IMR-90 (cell line): ENCODE results near the gene PRR27. TPM values are rescaled to one million over a fixed set of nuclear protein-coding genes. Genes with fewer than 3 reads are reported as not detected.

Source experiments
- ATAC-seq: fragments of 200-7000 bp; cut with Tn5 transposase; 2 replicates; pipeline ENCODE4 v1.9.1; 2020; ENCODE audit warnings: low read depth, mild to moderate bottlenecking, moderate library complexity
- BruUV-seq: library from RNA; stranded (reverse); fragments of 400-500 nt; replicated peaks from 2 replicates; lab custom pipeline; 2021; lab: Mats Ljungman, UMichigan
- CTCF ChIA-PET: fragments of 300-600 bp; formaldehyde crosslinking; extraction: SDS; loops from one replicate; lab custom pipeline; 2021; ENCODE audit warnings: antibody characterized with exemption; lab: Yijun Ruan, JAX
- POLR2A ChIA-PET: fragments of 300-600 bp; sonication (Branson Sonifier 250); formaldehyde crosslinking; loops from one replicate; lab custom pipeline; 2022; ENCODE audit warnings: antibody characterized with exemption; ENCODE audit not compliant: unreplicated experiment; lab: Charles Lee
- DNase-seq: peaks from one replicate; pipeline ENCODE4 v3.0.0; 2013
- H2AFZ ChIP-seq: replicated peaks from 2 replicates; pipeline ENCODE3; 2013; ENCODE audit warnings: low read length, mild to moderate bottlenecking; ENCODE audit not compliant: poor library complexity
- H2AK5ac ChIP-seq: 2 replicates; pipeline ENCODE4 v1.6.1; 2013; ENCODE audit warnings: low read depth, low read length, inconsistent platforms
- H2AK9ac ChIP-seq: replicated peaks from 2 replicates; pipeline ENCODE3; 2013; ENCODE audit warnings: mild to moderate bottlenecking, low read depth, low read length, moderate library complexity; ENCODE audit not compliant: poor library complexity
- H2BK120ac ChIP-seq: 2 replicates; pipeline ENCODE4 v1.6.1; 2013; ENCODE audit warnings: low read depth, low read length, inconsistent platforms
- H2BK15ac ChIP-seq: 3 replicates; pipeline ENCODE4 v1.6.1; 2013; ENCODE audit warnings: low read depth, low read length, inconsistent platforms
- H2BK20ac ChIP-seq: 2 replicates; pipeline ENCODE4 v1.6.1; 2013; ENCODE audit warnings: low read depth, mild to moderate bottlenecking, inconsistent platforms, low read length, moderate library complexity
- H2BK5ac ChIP-seq: 2 replicates; pipeline ENCODE4 v1.6.1; 2013; ENCODE audit warnings: mild to moderate bottlenecking, low read depth, low read length, inconsistent platforms; ENCODE audit not compliant: poor library complexity, severe bottlenecking
- H3K14ac ChIP-seq: replicated peaks from 2 replicates; pipeline ENCODE4 v1.6.1; 2013; ENCODE audit warnings: low read depth, low read length, inconsistent platforms
- H3K18ac ChIP-seq: 2 replicates; pipeline ENCODE4 v1.6.1; 2013; ENCODE audit warnings: low read depth, low read length, control low read depth
- H3K23ac ChIP-seq: 2 replicates; pipeline ENCODE4 v1.6.1; 2013; ENCODE audit warnings: low read depth, low read length, inconsistent platforms
- H3K27ac ChIP-seq: 2 replicates; pipeline ENCODE4 v1.5.1; 2013; ENCODE audit warnings: mild to moderate bottlenecking, control low read depth, low read length; ENCODE audit not compliant: insufficient read depth
- H3K27me3 ChIP-seq: 2 replicates; pipeline ENCODE4 v1.6.1; 2013; ENCODE audit warnings: low read length; ENCODE audit not compliant: control insufficient read depth, insufficient read depth
- H3K36me3 ChIP-seq: 2 replicates; pipeline ENCODE4 v1.6.1; 2013; ENCODE audit warnings: low read length, mixed read lengths; ENCODE audit not compliant: control insufficient read depth, insufficient read depth
- H3K4ac ChIP-seq: 2 replicates; pipeline ENCODE4 v1.6.1; 2013; ENCODE audit warnings: low read depth, low read length, inconsistent platforms
- H3K4me1 ChIP-seq: 2 replicates; pipeline ENCODE4 v1.6.1; 2013; ENCODE audit warnings: low read length, mixed read lengths; ENCODE audit not compliant: control insufficient read depth, insufficient read depth
- H3K4me2 ChIP-seq: 2 replicates; pipeline ENCODE4 v1.6.1; 2013; ENCODE audit warnings: low read depth, mild to moderate bottlenecking, control low read depth, low read length, moderate library complexity
- H3K4me3 ChIP-seq: 2 replicates; pipeline ENCODE4 v1.5.1; 2013; ENCODE audit warnings: low read depth, mild to moderate bottlenecking, control low read depth, low read length, moderate library complexity; ENCODE audit not compliant: insufficient read depth
- H3K56ac ChIP-seq: 2 replicates; pipeline ENCODE4 v1.6.1; 2013; ENCODE audit warnings: low read length, inconsistent platforms; ENCODE audit not compliant: insufficient read depth; ENCODE audit errors: extremely low read depth
- H3K79me1 ChIP-seq, 2 experiments: 2 replicates each; pipeline ENCODE4 v1.6.1; 2013; ENCODE audit warnings: low read length in 2 of 2, inconsistent platforms in 1 of 2, low read depth in 1 of 2
- H3K9ac ChIP-seq: 2 replicates; pipeline ENCODE4 v1.6.1; 2013; ENCODE audit warnings: low read depth, low read length, control low read depth
- H3K9me1 ChIP-seq: 2 replicates; pipeline ENCODE4 v1.6.1; 2013; ENCODE audit warnings: low read length, inconsistent platforms; ENCODE audit not compliant: insufficient read depth
- H3K9me3 ChIP-seq: 2 replicates; pipeline ENCODE4 v1.6.1; 2013; ENCODE audit warnings: low read length; ENCODE audit not compliant: control insufficient read depth, insufficient read depth
- H4K20me1 ChIP-seq: 2 replicates; pipeline ENCODE4 v1.6.1; 2013; ENCODE audit warnings: low read length, inconsistent platforms; ENCODE audit not compliant: insufficient read depth
- H4K5ac ChIP-seq: 2 replicates; pipeline ENCODE4 v1.6.1; 2013; ENCODE audit warnings: mild to moderate bottlenecking, low read depth, low read length, control low read depth
- H4K8ac ChIP-seq, 2 experiments: 2 replicates each; pipeline ENCODE4 v1.6.1; 2013; ENCODE audit warnings: low read depth in 2 of 2, low read length in 2 of 2, control low read depth in 1 of 2, inconsistent platforms in 1 of 2
- H4K91ac ChIP-seq: 2 replicates; pipeline ENCODE4 v1.6.1; 2013; ENCODE audit warnings: low read depth, low read length, inconsistent platforms; ENCODE audit not compliant: insufficient read depth
- BHLHE40 ChIP-seq: fragments of 150-350 bp; IDR thresholded peaks from 2 replicates; pipeline ENCODE4 v1.6.1; 2016; ENCODE audit warnings: mild to moderate bottlenecking, low read depth, low read length
- CEBPB ChIP-seq: IDR thresholded peaks from 2 replicates; pipeline ENCODE4 v1.6.1; 2012; ENCODE audit warnings: low read depth, low read length, improper control_type of control experiment
- CTCF ChIP-seq: conservative IDR thresholded peaks from 2 replicates; pipeline ENCODE4 v1.5.1; 2012; ENCODE audit warnings: mild to moderate bottlenecking, low read depth, low read length, improper control_type of control experiment
- FOS ChIP-seq: fragments of 150-350 bp; IDR thresholded peaks from 2 replicates; pipeline ENCODE4 v1.6.1; 2016; ENCODE audit warnings: low read depth, low read length
- MAFK ChIP-seq: IDR thresholded peaks from 2 replicates; pipeline ENCODE4 v1.6.1; 2012; ENCODE audit warnings: low read depth, low read length, improper control_type of control experiment
- MAZ ChIP-seq: IDR thresholded peaks from 2 replicates; pipeline ENCODE4 v1.6.1; 2012; ENCODE audit warnings: low read depth, mild to moderate bottlenecking, low read length, improper control_type of control experiment, moderate library complexity, borderline replicate concordance
- MXI1 ChIP-seq: IDR thresholded peaks from 2 replicates; pipeline ENCODE4 v1.6.1; 2012; ENCODE audit warnings: low read depth, mild to moderate bottlenecking, low read length, moderate library complexity, borderline replicate concordance
- NFE2L2 ChIP-seq: fragments of 150-350 bp; IDR thresholded peaks from 2 replicates; pipeline ENCODE4 v1.6.1; 2016; ENCODE audit warnings: low read depth, mild to moderate bottlenecking, low read length
- POLR2A ChIP-seq: IDR thresholded peaks from 2 replicates; pipeline ENCODE4 v1.6.1; 2012; ENCODE audit warnings: mild to moderate bottlenecking, low read depth, low read length
- RAD21 ChIP-seq: IDR thresholded peaks from 2 replicates; pipeline ENCODE4 v1.6.1; 2012; ENCODE audit warnings: low read length, improper control_type of control experiment
- RCOR1 ChIP-seq: IDR thresholded peaks from 2 replicates; pipeline ENCODE4 v1.6.1; 2012; ENCODE audit warnings: mild to moderate bottlenecking, low read length, improper control_type of control experiment; ENCODE audit not compliant: insufficient replicate concordance
- RFX5 ChIP-seq: IDR thresholded peaks from 2 replicates; pipeline ENCODE4 v1.8.0; 2012; ENCODE audit warnings: low read depth, mild to moderate bottlenecking, low read length, moderate library complexity
- USF2 ChIP-seq: fragments of 150-350 bp; IDR thresholded peaks from 2 replicates; pipeline ENCODE4 v1.6.1; 2017; ENCODE audit warnings: mild to moderate bottlenecking, antibody characterized with exemption, low read length, low read depth
- WGBS, 2 experiments: methylation state at CpG; one replicate each; pipeline versions ENCODE4 v1.1.5 to v1.1.7; 2013; ENCODE audit warnings: missing lambda C conversion rate in 2 of 2; ENCODE audit not compliant: insufficient read length in 1 of 2; ENCODE audit errors: extremely low coverage in 2 of 2; 5-methylcytosine and 5-hydroxymethylcytosine counted together
- dilution Hi-C: fragments of 300-500 bp; cut with HindIII; formaldehyde crosslinking; loops from one replicate; pipeline ENCODE4 v1.14.3; 2018; ENCODE audit warnings: low sequenced_read_pairs; ENCODE audit not compliant: unreplicated experiment
- in situ Hi-C: fragments of 300-500 bp; cut with MboI; formaldehyde crosslinking; loops from 3 replicates; pipeline ENCODE4 v1.14.3; 2019; ENCODE audit warnings: low sequenced_read_pairs, inconsistent platforms, mixed read lengths
- intact Hi-C: fragments of 100-400 bp; cut with micrococcal nuclease; formaldehyde crosslinking; loops from 2 replicates; pipeline ENCODE4 v1.10.0; 2022
- polyA plus RNA-seq, 3 experiments: library from polyadenylated mRNA; depleted of rRNA; stranded (reverse); fragments of >200 nt; gene quantifications; 2 replicates each; pipeline ENCODE4 v1.2.3, GENCODE V29; 2012; ENCODE audit warnings: low replicate concordance in 1 of 3
- total RNA-seq: library from RNA; depleted of rRNA; stranded (reverse); fragments of >200 nt; gene quantifications from 2 replicates; pipeline ENCODE4 v1.2.3, GENCODE V29; 2012
- TF ChIP-seq, protein P1 (sequence below): fragments of 150-350 bp; IDR thresholded peaks from 2 replicates; pipeline ENCODE4 v1.6.1; 2016; ENCODE audit warnings: low read depth, mild to moderate bottlenecking, low read length, moderate library complexity, borderline replicate concordance

The PRR27 gene
- total and polyA plus RNA-seq, 2 of the 4 experiments (the other 2 are of a cell fraction) = not detected

DNA sequence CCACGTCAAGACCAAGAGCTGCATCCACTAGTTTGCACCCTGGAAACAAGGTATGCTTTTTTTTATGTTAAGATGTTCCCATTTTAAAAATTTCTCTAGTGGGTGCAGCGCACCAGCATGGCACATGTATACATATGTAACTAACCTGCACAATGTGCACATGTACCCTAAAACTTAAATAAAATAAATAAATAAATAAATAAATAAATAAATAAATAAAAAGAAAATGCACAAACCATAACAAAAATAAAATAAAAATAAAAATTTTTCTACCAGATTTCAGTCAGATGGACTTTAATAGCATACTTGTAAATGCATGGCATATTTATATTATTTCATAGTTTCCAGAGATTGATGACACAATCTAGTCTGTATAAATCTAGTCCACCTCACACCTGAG lies 1.9 kb upstream of the PRR27 start:
- Histone ChIP-seq H2AFZ (no peak overlapping the region), H3K27ac (no peak overlapping the region), H3K4ac (no peak overlapping the region), H4K8ac (no peak overlapping the region), H4K91ac (no peak overlapping the region), H4K5ac (no peak overlapping the region), H3K79me1 (no peaks in the 10 kb centered on the region), H2BK120ac (no peak overlapping the region), H3K4me2 (no peak overlapping the region), H3K4me3 (no peak overlapping the region), H3K9me3 (no peaks in the 10 kb centered on the region), H3K23ac (no peak overlapping the region), H2AK5ac (no peak overlapping the region), H3K14ac (no peak overlapping the region), H2AK9ac (no peak overlapping the region), H3K18ac (no peak overlapping the region), H4K20me1 (no peaks in the 10 kb centered on the region), H3K36me3 (no peaks in the 10 kb centered on the region), H3K27me3 (no peaks in the 10 kb centered on the region), H2BK5ac (no peak overlapping the region), H2BK15ac (no peak overlapping the region), H3K4me1 (no peaks in the 10 kb centered on the region), H2BK20ac (no peak overlapping the region), H3K9me1 (no peaks in the 10 kb centered on the region), H3K9ac (no peak overlapping the region), H3K56ac (no peak overlapping the region)
- in situ Hi-C loops (no loop called here), intact Hi-C loops (no loop called here), dilution Hi-C loops (no loop called here)
- no CpG with 5 or more reads among the region's 2 CpGs for WGBS, 2 experiments
- ChIA-PET CTCF (no interaction called here), POLR2A (no interaction called here)
- no peak for TF ChIP-seq MAFK
- no peak for TF ChIP-seq RAD21
- TF ChIP-seq POLR2A = no peak
- no peak for TF ChIP-seq FOS
- TF ChIP-seq CTCF = no peak
- no peak for TF ChIP-seq USF2
- no peak for TF ChIP-seq RCOR1
- TF ChIP-seq CEBPB = no peak
- TF ChIP-seq, protein P1, sequence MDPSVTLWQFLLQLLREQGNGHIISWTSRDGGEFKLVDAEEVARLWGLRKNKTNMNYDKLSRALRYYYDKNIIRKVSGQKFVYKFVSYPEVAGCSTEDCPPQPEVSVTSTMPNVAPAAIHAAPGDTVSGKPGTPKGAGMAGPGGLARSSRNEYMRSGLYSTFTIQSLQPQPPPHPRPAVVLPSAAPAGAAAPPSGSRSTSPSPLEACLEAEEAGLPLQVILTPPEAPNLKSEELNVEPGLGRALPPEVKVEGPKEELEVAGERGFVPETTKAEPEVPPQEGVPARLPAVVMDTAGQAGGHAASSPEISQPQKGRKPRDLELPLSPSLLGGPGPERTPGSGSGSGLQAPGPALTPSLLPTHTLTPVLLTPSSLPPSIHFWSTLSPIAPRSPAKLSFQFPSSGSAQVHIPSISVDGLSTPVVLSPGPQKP = no peak
- TF ChIP-seq RFX5 = no peak
- TF ChIP-seq BHLHE40 = no peak
- TF ChIP-seq NFE2L2 = no peak
- no peak for TF ChIP-seq MAZ
- TF ChIP-seq MXI1 = no peak
- DNase-seq (no peak), ATAC-seq (no peak)
- no TSS peak for BruUV-seq
